Uterus (tissue), 4 donors: ENCODE results near the gene EXOC4. TPM values are rescaled to one million over a fixed set of nuclear protein-coding genes. Genes with fewer than 3 reads are reported as not detected.

Source experiments
- DNase-seq, 2 donors: peaks; one replicate each; pipeline ENCODE4 v3.0.0-alpha.2; 2019 to 2020
- H3K27ac ChIP-seq, 2 donors: fragments of 200-600 bp; sonication (generic); 1 replicate in 1 of 2; 2 replicates in 1 of 2; pipeline ENCODE4 v1.5.1; 2016 to 2018
- H3K27me3 ChIP-seq, 2 donors: fragments of 200-600 bp; sonication (generic); one replicate each; pipeline ENCODE4 v1.5.1; 2018 to 2019; ENCODE audit warnings: control low read depth in 1 of 2
- H3K36me3 ChIP-seq, 2 donors: fragments of 200-600 bp; sonication (generic); one replicate each; pipeline ENCODE4 v1.5.1; 2019; ENCODE audit warnings: control low read depth in 1 of 2
- H3K4me1 ChIP-seq, 2 donors: fragments of 200-600 bp; sonication (generic); one replicate each; pipeline ENCODE4 v1.5.1; 2018 to 2019; ENCODE audit warnings: control low read depth in 1 of 2
- H3K4me3 ChIP-seq, 2 donors: fragments of 200-600 bp; sonication (generic); 1 replicate in 1 of 2; 2 replicates in 1 of 2; pipeline ENCODE4 v1.5.1; 2018 to 2019; ENCODE audit warnings: mild to moderate bottlenecking in 1 of 2
- H3K9me3 ChIP-seq, 2 donors: fragments of 200-600 bp; sonication (generic); one replicate each; pipeline ENCODE4 v1.5.1; 2019; ENCODE audit warnings: control low read depth in 1 of 2
- POLR2A ChIP-seq, 2 donors: fragments of 450-650 bp; IDR thresholded peaks; one replicate each; pipeline ENCODE4 v1.6.1; 2016; ENCODE audit warnings: antibody characterized with exemption in 2 of 2, mild to moderate bottlenecking in 1 of 2, moderate library complexity in 1 of 2
- intact Hi-C: fragments of 100-400 bp; cut with DNase I; formaldehyde crosslinking; loops from one replicate; pipeline ENCODE4 v1.15.1; 2023; ENCODE audit warnings: low total_unique reads
- total RNA-seq, 4 donors: library from RNA; depleted of rRNA in 3 of 4; stranded (reverse); fragments of >200 nt in 3 of 4; gene quantifications; one replicate each; pipeline versions ENCODE4 v1.1.0 to v1.2.4, GENCODE V29; 2014 to 2023
- TF ChIP-seq, protein P1 (sequence below), 4 experiments: fragments of 200-600 bp in 2 of 4; fragments of 450-650 bp in 2 of 4; sonication (generic) in 2 of 4; IDR thresholded peaks; one replicate each; pipeline ENCODE4 v1.5.1; 2016 to 2019; ENCODE audit warnings: antibody characterized with exemption in 4 of 4, mild to moderate bottlenecking in 2 of 4, moderate library complexity in 1 of 4
- donor health status: DM: yes; HTN: yes; CAD: no.

EXOC4 gene
- total RNA-seq, 4 donors from 2014 or later = 27.2 to 126 (median 65.4) TPM

DNA sequence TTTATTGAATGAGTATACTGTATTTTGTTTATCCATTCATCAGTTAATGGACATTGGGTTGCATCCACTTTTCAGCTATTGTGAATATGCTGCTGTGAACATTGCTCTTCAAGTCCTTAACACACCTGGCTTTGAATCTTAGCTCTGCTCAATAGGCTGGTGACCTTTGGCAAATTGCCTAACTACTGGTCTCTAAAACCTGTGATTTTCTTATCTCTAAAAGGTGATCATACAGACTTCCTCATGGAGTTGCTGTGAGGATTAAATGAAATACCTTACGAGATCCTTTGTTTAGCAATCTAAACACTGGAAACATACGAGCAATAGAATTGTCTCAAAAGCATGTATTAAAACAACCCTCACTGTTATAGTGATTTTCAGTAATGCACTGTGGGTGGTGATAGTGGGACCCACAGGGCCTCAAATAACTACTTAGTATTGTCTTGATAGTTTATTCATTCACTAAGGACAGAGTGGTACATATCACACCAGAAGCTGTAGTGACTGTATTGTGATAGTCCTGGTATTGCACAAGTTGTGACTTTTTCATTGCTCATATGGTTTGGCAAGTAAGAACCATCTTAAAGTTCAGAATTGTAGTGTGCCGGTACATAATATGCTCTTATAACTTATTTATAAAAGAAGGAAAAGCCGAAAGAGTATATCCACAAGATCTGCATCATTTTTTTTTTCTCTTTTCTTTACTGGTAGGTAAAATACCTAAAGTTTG lies 257.6 kb downstream of the EXOC4 start:
- no peak overlapping the region for H3K27ac ChIP-seq
- no peak overlapping the region for H3K4me3 ChIP-seq
- no peak for DNase-seq
- no peaks in the 10 kb centered on the region for H3K9me3 ChIP-seq
- no peak for TF ChIP-seq POLR2A (IDR thresholded peaks at IDR 0.05)
- TF ChIP-seq, protein P1, sequence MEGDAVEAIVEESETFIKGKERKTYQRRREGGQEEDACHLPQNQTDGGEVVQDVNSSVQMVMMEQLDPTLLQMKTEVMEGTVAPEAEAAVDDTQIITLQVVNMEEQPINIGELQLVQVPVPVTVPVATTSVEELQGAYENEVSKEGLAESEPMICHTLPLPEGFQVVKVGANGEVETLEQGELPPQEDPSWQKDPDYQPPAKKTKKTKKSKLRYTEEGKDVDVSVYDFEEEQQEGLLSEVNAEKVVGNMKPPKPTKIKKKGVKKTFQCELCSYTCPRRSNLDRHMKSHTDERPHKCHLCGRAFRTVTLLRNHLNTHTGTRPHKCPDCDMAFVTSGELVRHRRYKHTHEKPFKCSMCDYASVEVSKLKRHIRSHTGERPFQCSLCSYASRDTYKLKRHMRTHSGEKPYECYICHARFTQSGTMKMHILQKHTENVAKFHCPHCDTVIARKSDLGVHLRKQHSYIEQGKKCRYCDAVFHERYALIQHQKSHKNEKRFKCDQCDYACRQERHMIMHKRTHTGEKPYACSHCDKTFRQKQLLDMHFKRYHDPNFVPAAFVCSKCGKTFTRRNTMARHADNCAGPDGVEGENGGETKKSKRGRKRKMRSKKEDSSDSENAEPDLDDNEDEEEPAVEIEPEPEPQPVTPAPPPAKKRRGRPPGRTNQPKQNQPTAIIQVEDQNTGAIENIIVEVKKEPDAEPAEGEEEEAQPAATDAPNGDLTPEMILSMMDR (IDR thresholded peaks at IDR 0.05) = no peak
- H3K36me3 ChIP-seq = no peaks in the 10 kb centered on the region
- no peaks in the 10 kb centered on the region for H3K4me1 ChIP-seq
- intact Hi-C loops = no loop called here
- no peaks in the 10 kb centered on the region for H3K27me3 ChIP-seq

- intact Hi-C loops = no loop called here
- Histone ChIP-seq H3K36me3 (no peaks in the 10 kb centered on the region), H3K27me3 (no peaks in the 10 kb centered on the region), H3K4me3 (no peak overlapping the region), H3K27ac (no peak overlapping the region), H3K4me1 (no peaks in the 10 kb centered on the region), H3K9me3 (no peaks in the 10 kb centered on the region)
- TF ChIP-seq, protein P1 (IDR thresholded peaks at IDR 0.05) = no peak
- TF ChIP-seq POLR2A (IDR thresholded peaks at IDR 0.05) = no peak
- no peak for DNase-seq
Observed at GRCh38 chr7:133511252-133511651, 258.4 kb downstream of the EXOC4 start.

- H3K27me3 ChIP-seq = no peaks in the 10 kb centered on the region
- H3K4me3 ChIP-seq = no peak overlapping the region
- TF ChIP-seq, protein P1 (IDR thresholded peaks at IDR 0.05) = no peak
- TF ChIP-seq POLR2A (IDR thresholded peaks at IDR 0.05) = no peak
- intact Hi-C loops = no loop called here
- H3K36me3 ChIP-seq = no peaks in the 10 kb centered on the region
- no peaks in the 10 kb centered on the region for H3K9me3 ChIP-seq
- no peaks in the 10 kb centered on the region for H3K4me1 ChIP-seq
- no peak overlapping the region for H3K27ac ChIP-seq
- DNase-seq = no peak
Observed at GRCh38 chr7:133511708-133512107, 258.8 kb downstream of the EXOC4 start.

DNA sequence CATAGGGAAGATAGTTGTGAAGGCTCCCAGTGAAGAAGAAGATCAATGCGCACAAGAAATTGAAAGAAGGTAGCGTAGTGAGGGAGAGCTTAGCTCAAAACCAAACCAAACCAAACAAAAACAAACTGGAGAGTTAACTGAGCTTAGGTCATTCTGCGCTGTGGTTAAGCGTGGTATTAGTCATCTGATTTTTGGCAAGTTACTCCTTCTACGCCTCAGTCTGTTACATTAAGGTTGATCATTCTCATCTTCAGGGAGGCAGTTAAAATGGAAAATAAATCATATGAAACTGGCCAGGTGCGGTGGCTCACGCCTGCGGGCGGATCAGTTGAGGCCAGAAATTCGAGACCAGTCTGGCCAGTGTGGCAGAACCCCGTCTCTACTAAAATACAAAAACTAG lies 259.7 kb downstream of the EXOC4 start:
- H3K9me3 ChIP-seq = no peaks in the 10 kb centered on the region
- H3K27me3 ChIP-seq = no peaks in the 10 kb centered on the region
- DNase-seq = no peak
- no peaks in the 10 kb centered on the region for H3K4me1 ChIP-seq
- H3K4me3 ChIP-seq = no peak overlapping the region
- intact Hi-C loops = no loop called here
- no peaks in the 10 kb centered on the region for H3K36me3 ChIP-seq
- H3K27ac ChIP-seq = no peak overlapping the region
- TF ChIP-seq, protein P1 (IDR thresholded peaks at IDR 0.05) = no peak
- no peak for TF ChIP-seq POLR2A (IDR thresholded peaks at IDR 0.05)

- TF ChIP-seq, protein P1 (IDR thresholded peaks at IDR 0.05) = no peak
- no peak for TF ChIP-seq POLR2A (IDR thresholded peaks at IDR 0.05)
- no peaks in the 10 kb centered on the region for H3K9me3 ChIP-seq
- intact Hi-C loops = no loop called here
- no peak overlapping the region for H3K4me3 ChIP-seq
- no peak overlapping the region for H3K27ac ChIP-seq
- no peaks in the 10 kb centered on the region for H3K36me3 ChIP-seq
- DNase-seq = no peak
- H3K4me1 ChIP-seq = no peaks in the 10 kb centered on the region
- H3K27me3 ChIP-seq = no peaks in the 10 kb centered on the region
Observed at GRCh38 chr7:133513608-133514007, 260.7 kb downstream of the EXOC4 start.
